ENCODE data around the gene LMOD3.

DNA sequence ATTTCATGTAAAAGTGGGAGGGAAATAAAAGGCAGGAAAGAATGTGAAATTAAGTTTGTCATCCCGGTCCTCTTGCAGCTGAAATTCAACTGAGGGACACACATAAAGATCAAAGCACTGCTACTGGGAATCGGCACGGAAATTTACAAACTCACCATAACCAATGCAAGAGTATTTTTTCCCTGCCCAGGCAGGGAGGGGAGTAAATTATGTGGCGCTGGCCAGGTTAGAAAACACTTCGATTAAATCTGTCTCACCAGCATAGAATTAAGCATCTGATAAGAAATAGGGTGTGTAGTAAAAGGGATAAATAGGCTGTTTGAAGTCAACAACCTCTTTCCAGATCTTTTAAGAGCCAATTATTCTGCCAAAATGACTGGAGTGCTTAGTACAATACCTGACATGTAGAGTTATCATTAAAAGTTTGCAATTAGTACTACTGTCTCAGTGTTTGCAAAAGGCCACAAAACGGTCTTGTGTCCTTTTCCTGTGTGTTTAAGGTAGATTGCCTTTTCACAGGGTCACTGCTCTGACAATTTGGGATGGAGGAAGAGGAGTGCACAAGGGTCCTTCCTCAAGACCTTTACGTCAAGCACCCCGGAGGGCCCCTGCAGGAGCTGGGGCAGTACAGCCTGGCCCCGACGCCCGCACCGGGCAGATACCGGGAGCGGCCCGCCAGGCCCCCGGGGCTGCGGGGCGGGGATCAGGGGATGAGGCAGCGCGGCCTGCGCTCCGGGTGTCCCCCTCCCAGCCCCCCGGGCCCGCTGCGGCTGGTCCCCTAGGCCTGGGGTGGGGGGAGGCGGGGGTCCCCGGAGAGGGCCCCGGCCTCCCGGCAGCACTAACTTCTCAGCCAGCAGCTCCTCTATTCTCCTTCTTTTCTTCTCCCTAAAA lies 42.9 kb downstream of the LMOD3 start:
- TF ChIP-seq, protein P1, sequence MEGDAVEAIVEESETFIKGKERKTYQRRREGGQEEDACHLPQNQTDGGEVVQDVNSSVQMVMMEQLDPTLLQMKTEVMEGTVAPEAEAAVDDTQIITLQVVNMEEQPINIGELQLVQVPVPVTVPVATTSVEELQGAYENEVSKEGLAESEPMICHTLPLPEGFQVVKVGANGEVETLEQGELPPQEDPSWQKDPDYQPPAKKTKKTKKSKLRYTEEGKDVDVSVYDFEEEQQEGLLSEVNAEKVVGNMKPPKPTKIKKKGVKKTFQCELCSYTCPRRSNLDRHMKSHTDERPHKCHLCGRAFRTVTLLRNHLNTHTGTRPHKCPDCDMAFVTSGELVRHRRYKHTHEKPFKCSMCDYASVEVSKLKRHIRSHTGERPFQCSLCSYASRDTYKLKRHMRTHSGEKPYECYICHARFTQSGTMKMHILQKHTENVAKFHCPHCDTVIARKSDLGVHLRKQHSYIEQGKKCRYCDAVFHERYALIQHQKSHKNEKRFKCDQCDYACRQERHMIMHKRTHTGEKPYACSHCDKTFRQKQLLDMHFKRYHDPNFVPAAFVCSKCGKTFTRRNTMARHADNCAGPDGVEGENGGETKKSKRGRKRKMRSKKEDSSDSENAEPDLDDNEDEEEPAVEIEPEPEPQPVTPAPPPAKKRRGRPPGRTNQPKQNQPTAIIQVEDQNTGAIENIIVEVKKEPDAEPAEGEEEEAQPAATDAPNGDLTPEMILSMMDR (IDR thresholded peaks at IDR 0.05) = no peak
- no peak for TF ChIP-seq ZFX (IDR thresholded peaks at IDR 0.05; ENCODE audit: borderline replicate concordance)

Measured in 22Rv1 (cell line).